ENCODE measurements around the gene MAN2A1.

DNA sequence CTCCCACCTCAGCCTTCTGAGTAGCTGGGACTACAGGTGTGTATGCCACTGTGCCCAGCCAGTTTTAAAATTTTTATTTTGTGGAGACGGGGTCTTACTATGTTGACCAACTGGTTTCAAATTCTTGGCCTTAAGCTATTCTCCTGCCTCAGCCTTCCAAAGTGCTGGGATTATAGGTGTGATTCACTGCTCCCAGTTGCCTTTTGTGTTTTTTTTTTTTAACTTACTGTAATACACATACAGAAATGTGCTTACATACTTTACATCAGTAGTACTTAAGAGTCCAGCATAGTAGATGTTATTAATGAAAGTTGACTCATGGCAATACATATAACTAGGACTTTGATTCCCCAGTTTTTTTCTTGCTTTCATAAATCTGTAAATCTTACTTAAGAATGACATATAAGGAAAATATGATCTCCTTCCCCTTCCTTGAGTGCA is 4.7 kb downstream of the MAN2A1 start:
- TF ChIP-seq, protein P1, sequence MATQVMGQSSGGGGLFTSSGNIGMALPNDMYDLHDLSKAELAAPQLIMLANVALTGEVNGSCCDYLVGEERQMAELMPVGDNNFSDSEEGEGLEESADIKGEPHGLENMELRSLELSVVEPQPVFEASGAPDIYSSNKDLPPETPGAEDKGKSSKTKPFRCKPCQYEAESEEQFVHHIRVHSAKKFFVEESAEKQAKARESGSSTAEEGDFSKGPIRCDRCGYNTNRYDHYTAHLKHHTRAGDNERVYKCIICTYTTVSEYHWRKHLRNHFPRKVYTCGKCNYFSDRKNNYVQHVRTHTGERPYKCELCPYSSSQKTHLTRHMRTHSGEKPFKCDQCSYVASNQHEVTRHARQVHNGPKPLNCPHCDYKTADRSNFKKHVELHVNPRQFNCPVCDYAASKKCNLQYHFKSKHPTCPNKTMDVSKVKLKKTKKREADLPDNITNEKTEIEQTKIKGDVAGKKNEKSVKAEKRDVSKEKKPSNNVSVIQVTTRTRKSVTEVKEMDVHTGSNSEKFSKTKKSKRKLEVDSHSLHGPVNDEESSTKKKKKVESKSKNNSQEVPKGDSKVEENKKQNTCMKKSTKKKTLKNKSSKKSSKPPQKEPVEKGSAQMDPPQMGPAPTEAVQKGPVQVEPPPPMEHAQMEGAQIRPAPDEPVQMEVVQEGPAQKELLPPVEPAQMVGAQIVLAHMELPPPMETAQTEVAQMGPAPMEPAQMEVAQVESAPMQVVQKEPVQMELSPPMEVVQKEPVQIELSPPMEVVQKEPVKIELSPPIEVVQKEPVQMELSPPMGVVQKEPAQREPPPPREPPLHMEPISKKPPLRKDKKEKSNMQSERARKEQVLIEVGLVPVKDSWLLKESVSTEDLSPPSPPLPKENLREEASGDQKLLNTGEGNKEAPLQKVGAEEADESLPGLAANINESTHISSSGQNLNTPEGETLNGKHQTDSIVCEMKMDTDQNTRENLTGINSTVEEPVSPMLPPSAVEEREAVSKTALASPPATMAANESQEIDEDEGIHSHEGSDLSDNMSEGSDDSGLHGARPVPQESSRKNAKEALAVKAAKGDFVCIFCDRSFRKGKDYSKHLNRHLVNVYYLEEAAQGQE (IDR thresholded peaks at IDR 0.05; ENCODE audit: low read depth), result no peak
- TF ChIP-seq, protein P2, sequence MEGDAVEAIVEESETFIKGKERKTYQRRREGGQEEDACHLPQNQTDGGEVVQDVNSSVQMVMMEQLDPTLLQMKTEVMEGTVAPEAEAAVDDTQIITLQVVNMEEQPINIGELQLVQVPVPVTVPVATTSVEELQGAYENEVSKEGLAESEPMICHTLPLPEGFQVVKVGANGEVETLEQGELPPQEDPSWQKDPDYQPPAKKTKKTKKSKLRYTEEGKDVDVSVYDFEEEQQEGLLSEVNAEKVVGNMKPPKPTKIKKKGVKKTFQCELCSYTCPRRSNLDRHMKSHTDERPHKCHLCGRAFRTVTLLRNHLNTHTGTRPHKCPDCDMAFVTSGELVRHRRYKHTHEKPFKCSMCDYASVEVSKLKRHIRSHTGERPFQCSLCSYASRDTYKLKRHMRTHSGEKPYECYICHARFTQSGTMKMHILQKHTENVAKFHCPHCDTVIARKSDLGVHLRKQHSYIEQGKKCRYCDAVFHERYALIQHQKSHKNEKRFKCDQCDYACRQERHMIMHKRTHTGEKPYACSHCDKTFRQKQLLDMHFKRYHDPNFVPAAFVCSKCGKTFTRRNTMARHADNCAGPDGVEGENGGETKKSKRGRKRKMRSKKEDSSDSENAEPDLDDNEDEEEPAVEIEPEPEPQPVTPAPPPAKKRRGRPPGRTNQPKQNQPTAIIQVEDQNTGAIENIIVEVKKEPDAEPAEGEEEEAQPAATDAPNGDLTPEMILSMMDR (IDR thresholded peaks at IDR 0.05 in 2 of 3, conservative IDR thresholded peaks at IDR 0.05 in 1 of 3; ENCODE audit: borderline replicate concordance in 1 of 3, insufficient read depth in 1 of 3, low read depth in 2 of 3, low read length in 2 of 3), result no peak
- TF ChIP-seq RAD21 (IDR thresholded peaks at IDR 0.05; ENCODE audit: low read depth) (no peak), POLR2AphosphoS5 (IDR thresholded peaks at IDR 0.05; ENCODE audit: low read depth, low read length) (no peak), CBX3 (IDR thresholded peaks at IDR 0.05; ENCODE audit: low read depth) (no peak), EZH2phosphoT487 (IDR thresholded peaks at IDR 0.05; ENCODE audit: borderline replicate concordance) (no peak), EZH2 (IDR thresholded peaks at IDR 0.05) (no peak), SRF (IDR thresholded peaks at IDR 0.05; ENCODE audit: low read depth) (no peak), POLR2A (IDR thresholded peaks at IDR 0.05; ENCODE audit: borderline replicate concordance, extremely low read depth, insufficient read depth, insufficient read length) (no peak)

All from HCT116 (cell line).